ENCODE measurements around the gene BLID. TPM values are rescaled to one million over a fixed set of nuclear protein-coding genes. Genes with fewer than 3 reads are reported as not detected.
A peak's percentile ranks its signal among the peaks of the same experiment; 100 is the strongest.

BLID gene
- total RNA-seq, 1 experiment from 2014 or later: 5.7 TPM

- Histone ChIP-seq H3K9me3 (ENCODE audit: low read length) (no peaks in the 10 kb centered on the region), H3F3A (ENCODE audit: low read length, unreplicated experiment) (no peaks in the 10 kb centered on the region), H2AFZ (ENCODE audit: low read length) (no peak overlapping the region), H3K4me2 (ENCODE audit: low read length) (no peak overlapping the region), H3K4me1 (ENCODE audit: insufficient read depth, low read length) (no peaks in the 10 kb centered on the region), H3K9ac (ENCODE audit: low read length) (no peak overlapping the region), H3K36me3 (ENCODE audit: low read depth, low read length) (no peaks in the 10 kb centered on the region), H3K9me2 (replicated peaks; ENCODE audit: low read length) (no peaks in the 10 kb centered on the region), H4K20me1 (ENCODE audit: low read length) (no peaks in the 10 kb centered on the region), H3K4me3 (ENCODE audit: low read length) (no peak overlapping the region), H3K27ac (ENCODE audit: low read length) (no peak overlapping the region), H3K79me2 (ENCODE audit: low read length) (no peaks in the 10 kb centered on the region), H3K27me3 (ENCODE audit: low read length) (peaks cover 16% of the 10 kb centered on the region)
- DNase-seq (no peak), ATAC-seq (no peak)
- CTCF ChIA-PET: no interaction called here
- no TSS peak for BruUV-seq (replicated peaks)
- POLR2A ChIA-PET (ENCODE audit: unreplicated experiment): no interaction called here
- intact Hi-C loops (cut with micrococcal nuclease): no loop called here
- TF ChIP-seq EZH2 (IDR thresholded peaks at IDR 0.05; ENCODE audit: low read length, unreplicated experiment) (no peak), CTCF (conservative IDR thresholded peaks at IDR 0.05; ENCODE audit: low read depth, low read length) (no peak), EZH2phosphoT487 (IDR thresholded peaks at IDR 0.05; ENCODE audit: borderline replicate concordance, low read length) (no peak)
Observed at GRCh38 chr11:122068837-122069236, 47.2 kb downstream of the BLID start.

GRCh38 chr11:122068141-122068540, 47.9 kb downstream of the BLID start:
- ChIA-PET POLR2A (ENCODE audit: unreplicated experiment) (no interaction called here), CTCF (no interaction called here)
- ATAC-seq: no peak
- 0 out of 2 replicates have a peak overlapping the region, but pooled peaks have one; percentile 4 for H3K4me2 ChIP-seq (ENCODE audit: low read length)
- H3K4me3 ChIP-seq (ENCODE audit: low read length): no peak overlapping the region
- H4K20me1 ChIP-seq (ENCODE audit: low read length): no peaks in the 10 kb centered on the region
- H3K36me3 ChIP-seq (ENCODE audit: low read depth, low read length): no peaks in the 10 kb centered on the region
- no peak for DNase-seq
- intact Hi-C loops (cut with micrococcal nuclease): no loop called here
- no peak overlapping the region for H3K27ac ChIP-seq (ENCODE audit: low read length)
- no peaks in the 10 kb centered on the region for H3K4me1 ChIP-seq (ENCODE audit: insufficient read depth, low read length)
- H3K79me2 ChIP-seq (ENCODE audit: low read length): no peaks in the 10 kb centered on the region
- peaks cover 16% of the 10 kb centered on the region for H3K27me3 ChIP-seq (ENCODE audit: low read length)
- H3F3A ChIP-seq (ENCODE audit: low read length, unreplicated experiment): no peaks in the 10 kb centered on the region
- H3K9ac ChIP-seq (ENCODE audit: low read length): no peak overlapping the region
- no TSS peak for BruUV-seq (replicated peaks)
- no peaks in the 10 kb centered on the region for H3K9me2 ChIP-seq (replicated peaks; ENCODE audit: low read length)
- TF ChIP-seq EZH2 (IDR thresholded peaks at IDR 0.05; ENCODE audit: low read length, unreplicated experiment) (no peak), EZH2phosphoT487 (IDR thresholded peaks at IDR 0.05; ENCODE audit: borderline replicate concordance, low read length) (no peak), CTCF (conservative IDR thresholded peaks at IDR 0.05; ENCODE audit: low read depth, low read length) (no peak)
- no peaks in the 10 kb centered on the region for H3K9me3 ChIP-seq (ENCODE audit: low read length)
- 0 out of 2 replicates have a peak overlapping the region, but pooled peaks have one; percentile 24 for H2AFZ ChIP-seq (ENCODE audit: low read length)

Small RNA genes lying within 50 kb of the gene (microRNA-seq; reads per million reads assigned to microRNA genes)
- gene MIR100 (ENCODE audit: unreplicated experiment) (357,451 reads per million, percentile 100 among the genes with 10 or more reads in this experiment), gene MIR125B1 (ENCODE audit: unreplicated experiment) (3,754 reads per million, percentile 92 among the genes with 10 or more reads in this experiment), gene MIRLET7A2 (ENCODE audit: unreplicated experiment) (899 reads per million, percentile 84 among the genes with 10 or more reads in this experiment)

All from PC-3 (cell line).